Stimulated activated CD4-positive, alpha-beta T cell treated with anti-CD3 and anti-CD28 coated beads, Interleukin-4, amount 100 ng/mL, for 24 hours (primary cell): ENCODE measurements around the gene UBC.
"Not testable (repeated sequence)": the region's sequence is repeated elsewhere in the genome, so short reads cannot be mapped to it uniquely, and the experiment has no call there.

Experiments
- DNase-seq: peaks from one replicate; pipeline ENCODE4 v3.0.0-alpha.2; 2020

UBC gene

GRCh38 chr12:124930586-124930985 lies 16.1 kb upstream of the UBC start:
- no peak for DNase-seq

DNA sequence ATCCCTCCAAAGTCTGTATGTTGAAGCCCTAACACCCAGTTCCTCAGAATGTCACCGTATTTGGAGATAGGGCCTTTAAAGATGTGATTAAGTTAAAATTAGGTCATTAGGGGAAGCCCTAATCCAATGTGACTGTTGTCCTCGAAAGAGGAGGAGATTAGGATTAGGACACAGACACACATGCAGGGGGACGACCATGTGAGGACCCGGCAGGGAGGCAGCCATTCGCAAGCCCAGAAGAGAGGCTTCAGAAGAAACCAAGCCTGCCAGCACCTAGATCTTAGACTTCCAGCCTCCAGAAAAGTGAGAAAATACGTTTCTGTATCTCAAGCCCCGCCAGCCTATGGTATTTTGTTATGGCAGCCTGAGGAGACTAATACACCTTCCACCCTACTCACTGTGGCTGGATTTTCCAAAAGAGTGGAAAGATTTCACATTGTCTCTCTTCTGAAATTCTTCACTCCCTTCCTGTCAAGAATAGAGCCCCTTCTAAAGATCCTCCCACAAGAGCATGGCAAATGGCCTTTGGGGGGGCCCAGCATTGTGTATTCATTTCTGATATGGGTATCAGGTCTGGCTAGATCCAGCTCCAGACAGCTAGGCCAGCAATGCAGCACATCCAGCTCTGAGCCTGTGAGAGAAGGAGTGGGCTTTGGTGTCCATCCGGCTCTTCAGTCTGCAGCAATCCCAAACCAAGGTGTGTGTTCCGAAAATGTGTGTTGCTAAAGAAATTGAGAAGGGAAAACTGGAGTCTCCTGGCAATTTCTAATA lies 15.4 kb upstream of the UBC start:
- no peak for DNase-seq

DNA sequence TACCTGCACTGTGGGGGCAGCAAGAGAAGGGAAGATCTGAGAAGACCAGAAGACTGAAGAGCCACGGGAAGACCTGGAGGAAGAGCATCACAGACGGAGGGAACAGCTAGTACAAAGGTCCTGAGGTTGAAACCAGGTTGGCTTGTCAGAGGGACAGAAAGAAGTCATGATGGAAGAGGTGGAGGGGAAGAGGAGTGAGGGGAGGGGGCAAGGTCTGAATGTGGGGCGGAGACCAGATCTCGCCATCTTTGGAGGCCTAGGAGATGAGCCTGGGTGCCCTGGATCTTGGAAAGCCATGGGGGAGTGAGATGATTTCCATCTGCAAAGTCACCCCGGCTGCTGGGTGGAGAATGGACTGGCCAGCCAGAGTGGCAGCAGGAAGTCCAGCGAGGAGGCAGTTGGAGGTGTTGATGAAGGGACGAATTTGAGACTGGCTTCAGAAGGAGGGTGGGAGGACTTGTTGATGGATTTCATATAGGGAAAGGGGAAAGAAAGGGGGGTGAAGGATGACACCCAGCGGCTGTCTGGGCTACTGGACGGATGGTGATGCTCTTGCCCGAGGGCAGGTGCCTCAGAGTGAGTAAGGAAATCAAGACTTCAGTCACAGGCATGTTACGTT lies 14.6 kb upstream of the UBC start:
- DNase-seq = no peak

- DNase-seq = peak; percentile 43
Observed at GRCh38 chr12:124928095-124928911, 13.9 kb upstream of the UBC start.

DNA sequence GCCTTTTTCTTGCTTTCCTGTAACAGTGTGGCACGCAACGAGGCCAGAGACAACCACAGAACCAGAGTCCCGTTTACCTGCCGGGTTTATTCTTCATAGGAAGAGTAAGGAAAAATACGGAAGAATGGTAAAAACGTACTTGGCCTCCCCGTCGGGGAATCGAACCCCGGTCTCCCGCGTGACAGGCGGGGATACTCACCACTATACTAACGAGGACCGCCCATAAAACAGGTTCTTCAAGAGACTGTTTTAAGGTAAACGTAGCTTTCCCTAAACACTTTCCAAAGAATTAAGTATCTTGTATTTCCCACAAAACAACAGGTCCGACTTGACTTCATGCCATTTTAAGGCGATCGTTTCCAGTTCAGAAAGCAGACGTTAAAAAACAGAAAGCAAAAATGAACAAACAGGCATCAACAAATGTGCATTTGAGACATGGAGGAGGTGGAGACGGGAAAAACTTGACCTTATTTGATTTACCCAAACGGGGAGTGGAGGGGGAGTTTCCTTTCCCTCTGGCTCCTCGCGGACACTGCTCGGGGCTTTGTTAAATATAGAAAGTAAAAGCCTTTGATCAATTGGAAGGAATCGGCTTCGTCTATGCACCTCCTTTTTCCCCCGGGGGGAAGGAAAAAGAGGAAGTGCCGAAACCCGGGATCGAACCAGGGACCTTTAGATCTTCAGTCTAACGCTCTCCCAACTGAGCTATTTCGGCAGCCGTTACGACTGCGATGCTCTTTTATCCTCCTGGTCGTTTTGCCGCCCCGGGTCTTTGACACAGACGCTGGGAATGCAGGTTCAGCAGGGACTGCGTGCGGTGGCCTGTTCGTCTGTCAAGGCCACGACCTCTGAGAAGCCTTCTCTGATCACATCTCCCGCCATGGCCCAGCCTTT lies 13.0 kb upstream of the UBC start:
- peak; percentile 96 for DNase-seq

DNA sequence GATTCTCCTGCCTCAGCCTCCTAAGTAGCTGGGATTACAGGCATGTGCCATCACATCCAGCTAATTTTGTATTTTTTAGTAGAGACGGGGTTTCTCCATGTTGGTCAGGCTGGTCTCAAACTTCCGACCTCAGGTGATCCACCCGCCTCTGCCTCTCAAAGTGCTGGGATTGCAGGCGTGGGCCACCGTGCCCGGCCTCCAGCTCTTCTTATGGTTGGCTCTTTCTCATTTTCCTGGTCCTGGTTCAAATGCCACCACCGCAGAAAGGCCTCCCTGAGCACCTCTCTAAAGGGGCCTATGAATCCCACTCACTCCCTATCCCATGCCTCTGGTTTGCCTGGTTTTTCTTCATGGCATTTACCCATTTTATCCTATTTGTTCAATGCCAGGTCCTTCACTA lies 11.3 kb upstream of the UBC start:
- DNase-seq = not testable (repeated sequence)

- DNase-seq = no peak
Observed at GRCh38 chr12:124925117-124925516, 10.7 kb upstream of the UBC start.

- DNase-seq = no peak
Observed at GRCh38 chr12:124923905-124924734, 9.7 kb upstream of the UBC start.

DNA sequence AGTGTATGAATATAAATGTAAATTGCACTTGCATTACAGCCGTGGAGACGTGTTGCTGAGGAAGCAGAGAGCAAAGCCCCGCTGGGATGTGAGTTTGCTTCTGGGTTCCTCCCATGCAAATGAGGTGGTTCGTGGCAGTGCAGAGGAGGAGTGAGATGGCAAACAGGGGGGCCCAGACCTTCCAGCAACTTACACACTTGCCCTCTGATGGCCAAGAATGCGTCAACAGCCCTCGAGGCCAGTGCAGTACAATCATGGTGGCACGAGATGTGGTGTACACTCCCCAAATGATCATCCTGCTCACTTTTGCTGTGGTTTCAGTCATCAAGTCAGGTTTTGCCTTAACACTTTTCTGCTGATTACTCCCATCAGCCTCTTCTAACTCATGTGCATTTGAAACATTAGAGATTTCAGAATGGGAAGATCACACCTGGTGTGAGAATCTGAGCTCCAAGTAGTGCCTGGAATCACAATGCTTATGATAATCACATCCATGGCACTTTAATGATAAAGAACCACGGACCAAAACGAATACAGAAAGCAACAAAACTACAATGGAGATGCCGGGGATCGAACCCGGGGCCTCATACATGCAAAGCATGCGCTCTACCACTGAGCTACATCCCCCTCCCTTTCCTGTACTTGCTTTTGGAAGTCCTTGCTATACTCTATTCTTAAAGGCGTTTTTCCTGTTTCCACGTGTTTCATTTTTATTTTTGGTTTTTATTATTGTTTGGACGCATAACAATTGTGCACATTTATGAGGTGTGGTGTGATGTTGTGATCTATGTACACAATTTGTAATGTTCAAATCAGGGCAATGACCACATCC lies 7.0 kb upstream of the UBC start:
- DNase-seq = peak; percentile 88

DNA sequence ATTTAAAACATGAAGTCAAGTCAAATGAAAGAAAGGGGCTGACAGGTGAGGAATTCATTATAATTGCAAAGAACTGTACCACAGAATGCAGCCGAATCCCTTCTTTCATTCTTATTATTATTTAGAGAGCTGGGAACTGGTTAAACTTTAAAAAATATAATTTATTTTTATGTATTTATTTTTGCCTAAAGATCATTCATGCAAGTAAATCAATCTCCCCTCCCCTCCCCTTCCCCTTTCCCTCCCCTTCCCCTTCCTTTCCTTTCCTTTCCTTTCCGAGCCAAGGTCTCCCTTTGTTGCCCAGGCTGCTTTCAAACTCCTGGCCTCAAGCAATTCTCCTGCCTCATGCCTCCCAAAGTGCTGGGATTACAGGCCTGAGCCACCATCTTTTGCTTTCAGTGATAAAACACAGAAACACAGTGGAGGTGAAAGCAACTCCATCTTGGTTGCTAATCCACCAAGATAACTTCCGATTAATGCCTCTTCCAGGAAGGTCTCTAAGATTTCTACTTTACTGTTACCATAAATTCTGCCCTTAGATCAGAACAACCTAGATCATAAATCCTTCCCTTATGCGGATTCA lies 6.0 kb upstream of the UBC start:
- DNase-seq = no peak

- peak; percentile 73 for DNase-seq
Observed at GRCh38 chr12:124919521-124920352, 5.3 kb upstream of the UBC start.

DNA sequence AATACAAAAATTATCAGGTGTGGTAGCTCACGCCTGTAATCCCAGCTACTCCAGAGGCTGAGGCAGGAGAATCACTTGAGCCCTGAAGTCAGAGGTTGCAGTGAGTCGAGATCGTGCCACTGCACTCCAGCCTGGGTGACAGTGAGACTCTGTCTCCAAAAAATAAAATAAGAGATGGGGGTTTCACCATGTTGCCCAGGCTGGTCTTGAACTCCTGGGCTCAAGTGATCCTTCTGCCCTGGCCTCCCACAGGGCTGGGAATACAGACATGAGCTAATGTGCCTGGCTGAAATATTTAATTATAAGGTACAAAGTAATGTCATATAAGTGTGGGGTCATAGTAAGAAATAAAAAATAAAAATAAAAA lies 4.2 kb upstream of the UBC start:
- DNase-seq = not testable (repeated sequence)

DNA sequence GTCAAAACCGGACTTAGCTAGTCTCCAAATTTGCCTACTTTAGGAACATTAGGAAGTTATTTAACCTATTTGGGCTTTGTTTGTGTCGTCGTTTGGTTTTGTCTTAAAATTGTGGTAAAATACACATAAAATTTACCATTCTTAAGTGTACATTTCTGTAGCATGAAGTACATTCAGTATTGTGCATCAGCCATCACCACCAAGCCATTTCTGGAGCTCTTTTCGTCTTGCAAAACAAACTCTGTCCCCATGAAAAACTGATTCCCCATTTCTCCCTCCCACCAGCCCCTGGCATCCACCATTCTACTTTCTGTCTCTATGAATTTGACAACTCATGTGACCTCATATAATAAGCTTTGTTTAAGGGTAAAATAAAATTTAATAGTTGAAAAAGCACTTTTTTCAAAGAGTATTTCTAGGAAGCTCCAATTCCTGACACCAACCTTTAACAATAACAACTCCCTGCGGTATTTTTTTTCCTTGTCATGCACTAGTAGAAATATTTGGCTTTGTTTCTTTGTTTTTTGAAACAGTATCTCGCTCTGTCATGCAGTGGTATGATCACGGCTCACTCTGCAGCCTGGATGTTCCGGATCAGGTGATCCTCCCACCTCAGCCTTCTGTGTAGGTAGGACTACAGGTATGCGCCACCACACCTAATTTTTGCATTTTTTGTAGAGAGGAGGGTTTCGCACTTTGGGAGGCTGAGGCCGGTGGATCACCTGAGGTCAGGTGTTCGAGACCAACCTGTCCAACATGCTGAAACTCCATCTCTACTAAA lies 3.6 kb upstream of the UBC start:
- peak; percentile 16 for DNase-seq

DNA sequence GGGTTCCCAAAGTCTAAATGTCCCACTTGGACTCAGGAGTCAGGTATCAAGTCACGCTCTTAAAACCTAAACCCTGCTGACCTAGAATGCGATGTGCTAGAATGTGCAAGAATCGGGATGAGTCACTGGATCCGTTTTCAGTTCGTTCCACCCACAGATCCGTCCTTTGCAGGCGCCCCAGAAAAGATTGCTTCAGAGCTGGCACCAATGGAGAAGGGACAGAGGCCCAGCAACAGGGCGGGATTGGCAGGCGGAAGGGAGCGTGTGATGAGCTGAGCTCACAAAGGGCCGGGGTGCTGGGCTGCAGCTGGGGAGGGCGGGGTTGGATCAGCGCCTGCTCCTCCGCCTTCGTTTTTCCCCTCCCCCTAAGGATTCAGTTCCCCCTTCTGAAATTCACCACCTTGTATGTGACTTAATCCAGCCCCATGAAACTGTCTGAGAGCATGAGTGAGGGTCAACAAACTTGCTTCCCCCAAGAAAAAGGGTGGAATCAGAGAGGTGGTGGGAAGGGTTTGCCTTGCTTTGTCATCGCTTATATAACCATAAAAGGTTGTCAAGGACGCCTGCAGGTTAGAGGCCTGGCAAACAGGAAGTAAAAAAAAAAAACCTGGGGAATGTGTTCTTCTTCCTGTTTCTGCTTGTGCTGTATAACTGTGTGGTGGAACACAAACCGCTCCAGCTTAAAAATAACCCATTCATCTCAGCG lies 2.8 kb upstream of the UBC start:
- peak; percentile 94 for DNase-seq

- DNase-seq = peak; percentile 70
Observed at GRCh38 chr12:124916374-124917134, 2.1 kb upstream of the UBC start.

DNA sequence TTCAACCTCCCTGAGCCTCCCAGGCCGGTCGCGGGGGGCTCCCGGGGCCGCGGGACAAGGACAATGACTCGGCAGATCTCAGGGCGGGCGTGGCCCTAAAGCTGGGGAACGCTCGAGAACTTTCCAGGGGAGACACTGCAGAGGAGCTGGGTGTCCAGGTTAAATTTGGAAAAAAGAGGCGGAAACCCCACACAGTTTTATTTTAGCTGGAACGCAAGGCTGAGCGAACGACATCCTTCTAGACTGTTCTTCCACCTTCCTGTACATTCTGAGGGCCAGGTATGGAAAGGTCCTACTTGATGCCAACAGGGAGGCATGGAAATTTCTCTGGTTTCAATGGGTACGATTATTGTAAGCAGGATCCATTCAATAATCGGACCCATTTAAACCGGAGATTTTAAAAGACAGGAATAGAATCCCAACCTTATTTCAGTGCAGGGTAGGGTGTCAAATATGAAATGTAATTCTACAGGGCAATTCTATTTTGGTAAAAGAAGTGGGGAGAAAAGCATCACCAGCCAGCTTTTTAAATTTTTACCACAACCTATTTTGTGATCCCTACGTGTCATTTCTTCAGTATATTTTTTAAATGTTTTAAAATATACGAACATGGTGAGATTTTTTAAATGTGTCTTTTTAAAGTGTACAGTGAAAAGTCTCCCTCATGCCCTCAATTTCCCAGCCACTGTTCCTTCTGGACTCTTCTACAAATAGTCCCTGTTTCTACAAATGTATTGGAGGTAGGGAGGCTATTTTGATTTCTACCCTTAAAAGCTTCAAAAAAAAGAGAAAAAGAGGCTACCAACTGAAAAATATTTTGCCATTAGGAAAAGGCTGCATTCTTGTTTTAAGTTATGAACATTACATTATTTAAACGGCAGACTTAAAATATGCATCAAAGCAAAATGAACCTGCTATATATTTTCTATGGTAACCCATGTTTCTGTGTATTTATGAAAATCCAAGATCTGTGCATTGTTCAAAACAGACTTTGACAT lies 1.1 kb upstream of the UBC start:
- DNase-seq = peak; percentile 48
